K562 (cell line): Measurements from ENCODE around the gene ACADVL. TPM values are rescaled to one million over a fixed set of nuclear protein-coding genes. Genes with fewer than 3 reads are reported as not detected.
A peak's percentile ranks its signal among the peaks of the same experiment; 100 is the strongest.

ENCODE experiments used
- ATAC-seq: fragments of 200-7000 bp; cut with Tn5 transposase; 3 replicates; pipeline ENCODE4 v1.9.1; 2020; ENCODE audit warnings: moderate library complexity
- BruUV-seq: library from RNA; stranded (reverse); fragments of 400-500 nt; replicated peaks from 2 replicates; lab custom pipeline; 2021; lab: Mats Ljungman, UMichigan
- CTCF ChIA-PET: fragments of 300-600 bp; formaldehyde crosslinking; extraction: SDS; loops from one replicate; lab custom pipeline; 2021; ENCODE audit warnings: low intra/inter-chr PET ratio; lab: Yijun Ruan, JAX
- POLR2A ChIA-PET: fragments of 300-600, 350-650 bp; sonication (Branson Sonifier 250); formaldehyde crosslinking; extraction: SDS; loops from one replicate; lab custom pipeline; 2021; ENCODE audit warnings: antibody characterized with exemption, inconsistent platforms; lab: Yijun Ruan, JAX
- DNase-seq, 4 experiments: peaks; one replicate each; pipeline versions ENCODE4 v3.0.0 to v3.0.0-alpha.2; 2011 to 2018; ENCODE audit warnings: low spot score in 3 of 4, mixed read lengths in 3 of 4; ENCODE audit errors: extremely low read depth in 1 of 4
- FAIRE-seq: peaks from 2 replicates; lab custom pipeline; 2011; peaks lifted over from hg19 to GRCh38; lab: Jason Lieb, UNC
- H2AFZ ChIP-seq: 2 replicates; pipeline ENCODE4 v1.6.0; 2011; ENCODE audit warnings: low read depth, low read length, control low read depth, inconsistent platforms
- H3K27ac ChIP-seq: fragments of 200-600 bp; 3 replicates; pipeline ENCODE4 v1.8.0; 2011; ENCODE audit warnings: low read depth, mild to moderate bottlenecking, control low read depth, inconsistent platforms, low read length, moderate library complexity, mixed read lengths; ENCODE audit errors: extremely low read depth
- H3K27me3 ChIP-seq, 2 experiments: fragments of 300-600 bp in 1 of 2; 2 replicates in 1 of 2; 3 replicates in 1 of 2; pipeline versions ENCODE4 v1.6.0 to v1.8.0; 2011; ENCODE audit warnings: inconsistent platforms in 2 of 2, low read length in 2 of 2, mild to moderate bottlenecking in 1 of 2, mixed read lengths in 1 of 2, moderate library complexity in 1 of 2; ENCODE audit not compliant: control insufficient read depth in 2 of 2, insufficient read depth in 2 of 2
- H3K36me3 ChIP-seq: fragments of 300-600 bp; 3 replicates; pipeline ENCODE4 v1.8.0; 2011; ENCODE audit warnings: mild to moderate bottlenecking, low read length, inconsistent platforms; ENCODE audit not compliant: control insufficient read depth, insufficient read depth
- H3K4me1 ChIP-seq, 2 experiments: fragments of 200-600 bp in 1 of 2; replicated peaks in 1 of 2; 2 replicates in 1 of 2; 3 replicates in 1 of 2; pipeline versions ENCODE4 v1.5.1 to v1.8.0; 2011; ENCODE audit warnings: inconsistent platforms in 2 of 2, low read length in 2 of 2, mild to moderate bottlenecking in 1 of 2, mixed read lengths in 1 of 2, moderate library complexity in 1 of 2; ENCODE audit not compliant: control insufficient read depth in 2 of 2, insufficient read depth in 2 of 2
- H3K4me2 ChIP-seq: 2 replicates; pipeline ENCODE4 v1.6.1; 2011; ENCODE audit warnings: low read length, control low read depth, inconsistent platforms, mixed read lengths; ENCODE audit not compliant: insufficient read depth
- H3K4me3 ChIP-seq: fragments of 200-600 bp; sonication (generic), shearing (Covaris generic); 2 replicates; pipeline ENCODE4 v1.5.1; 2016; ENCODE audit warnings: control low read depth, inconsistent platforms
- H3K79me2 ChIP-seq: fragments of 200-600 bp; 3 replicates; pipeline ENCODE4 v1.8.0; 2011; ENCODE audit warnings: low read length, inconsistent platforms; ENCODE audit not compliant: control insufficient read depth, insufficient read depth
- H3K9ac ChIP-seq, 2 experiments: 2 replicates each; pipeline versions ENCODE4 v1.6.0 to v1.6.1; 2011; ENCODE audit warnings: low read depth in 2 of 2, low read length in 2 of 2, control low read depth in 1 of 2, inconsistent platforms in 1 of 2, mild to moderate bottlenecking in 1 of 2, mixed read lengths in 1 of 2; ENCODE audit not compliant: insufficient read depth in 1 of 2
- H3K9me1 ChIP-seq: one replicate; pipeline ENCODE4 v1.6.0; 2011; ENCODE audit warnings: inconsistent platforms, mild to moderate bottlenecking, low read length, moderate library complexity; ENCODE audit not compliant: control insufficient read depth, insufficient read depth
- H3K9me3 ChIP-seq: replicated peaks from 2 replicates; pipeline ENCODE4 v1.5.1; 2011; ENCODE audit warnings: low read depth, low read length, inconsistent platforms; ENCODE audit not compliant: control insufficient read depth, insufficient read depth
- H4K20me1 ChIP-seq: replicated peaks from 2 replicates; pipeline ENCODE4 v1.6.1; 2011; ENCODE audit warnings: low read length, inconsistent platforms, mixed read lengths; ENCODE audit not compliant: control insufficient read depth, insufficient read depth
- HIVEP1 ChIP-seq: fragments of 250-450 bp; sonication (Bioruptor Pico); IDR thresholded peaks from 2 replicates; pipeline ENCODE4 v1.4.0; 2020; ENCODE audit warnings: mild to moderate bottlenecking
- NR4A1 ChIP-seq, 2 experiments: fragments of 250-450 bp in 1 of 2; fragments of 450-650 bp in 1 of 2; sonication (Bioruptor Pico) in 1 of 2; IDR thresholded peaks; 2 replicates each; pipeline versions ENCODE4 v1.4.0 to v1.6.1; 2016 to 2020; ENCODE audit warnings: mild to moderate bottlenecking in 2 of 2, missing compliant biosample characterization in 1 of 2, missing genetic modification characterization in 1 of 2, moderate library complexity in 1 of 2
- TOE1 ChIP-seq, 2 experiments: fragments of 450-650 bp in 1 of 2; sonication (generic) in 1 of 2; formaldehyde crosslinking in 1 of 2; IDR thresholded peaks; 2 replicates each; pipeline versions ENCODE4 v1.7.1 to v1.8.0; 2016 to 2022; ENCODE audit warnings: borderline replicate concordance in 2 of 2, mild to moderate bottlenecking in 2 of 2, antibody characterized with exemption in 1 of 2, inconsistent platforms in 1 of 2, low read depth in 1 of 2, missing genetic modification reagents in 1 of 2, moderate library complexity in 1 of 2
- VEZF1 ChIP-seq: fragments of 200-800 bp; sonication (Bioruptor generic); IDR thresholded peaks from 2 replicates; pipeline ENCODE4 v1.6.1; 2017; ENCODE audit warnings: missing genetic modification characterization, missing compliant biosample characterization
- ZC3H8 ChIP-seq: fragments of 450-650 bp; IDR thresholded peaks from 2 replicates; pipeline ENCODE4 v1.6.1; 2017
- ZNF263 ChIP-seq: sonication (generic); formaldehyde crosslinking; IDR thresholded peaks from 2 replicates; pipeline ENCODE4 v1.8.0; 2022; ENCODE audit warnings: mild to moderate bottlenecking, missing genetic modification reagents, borderline replicate concordance
- ZNF407 ChIP-seq: fragments of 450-650 bp; IDR thresholded peaks from 2 replicates; pipeline ENCODE4 v1.6.1; 2016; ENCODE audit warnings: low read depth
- ZNF444 ChIP-seq: fragments of 250-450 bp; sonication (Bioruptor Pico); IDR thresholded peaks from 2 replicates; pipeline ENCODE4 v1.4.0; 2020; ENCODE audit warnings: mild to moderate bottlenecking, moderate library complexity
- ZNF589 ChIP-seq: fragments of 200-800 bp; sonication (Bioruptor generic); IDR thresholded peaks from 2 replicates; pipeline ENCODE4 v1.6.1; 2016; ENCODE audit warnings: low read depth, missing genetic modification characterization, missing compliant biosample characterization
- ZNF76 ChIP-seq: fragments of 250-450 bp; sonication (Bioruptor Pico); IDR thresholded peaks from 2 replicates; pipeline ENCODE4 v1.4.0; 2020; ENCODE audit warnings: mild to moderate bottlenecking, moderate library complexity, borderline replicate concordance
- WGBS: fragments of 100-300 bp; shearing (Covaris generic); methylation state at CpG from one replicate; pipeline ENCODE4 v1.1.6; 2016; ENCODE audit warnings: low coverage, mixed read lengths; ENCODE audit not compliant: insufficient coverage; ENCODE audit errors: missing lambda C conversion rate; 5-methylcytosine and 5-hydroxymethylcytosine counted together
- in situ Hi-C: fragments of 300-500 bp; cut with MboI; formaldehyde crosslinking; loops from 4 replicates; pipeline ENCODE4 v1.15.0; 2018; ENCODE audit warnings: inconsistent platforms, mixed read lengths
- intact Hi-C: fragments of 100-400 bp; cut with micrococcal nuclease; formaldehyde crosslinking; loops from 2 replicates; pipeline ENCODE4 v1.14.2; 2022
- polyA plus RNA-seq, 8 experiments: library from polyadenylated mRNA; depleted of rRNA in 4 of 8; stranded (reverse) in 5 of 8; unstranded in 3 of 8; fragments of >200 nt; fragmentation: Nextera tagmentation in 2 of 8; fragmentation: Illumina TruSeq in 1 of 8; extraction: Ambion mirVana in 2 of 8; extraction: Trizol in 1 of 8; gene quantifications; 2 replicates each; pipeline versions ENCODE4 v1.2.1 to v1.2.3, GENCODE V29; 2011 to 2014; ENCODE audit warnings: inconsistent platforms in 1 of 8, missing spikeins in 1 of 8
- total RNA-seq, 7 experiments: library from RNA; depleted of rRNA in 6 of 7; stranded (reverse); fragments of >200 nt in 6 of 7; fragmentation: Illumina TruSeq in 2 of 7; extraction: Trizol in 2 of 7; gene quantifications; 2 replicates each; pipeline versions ENCODE4 v1.2.1 to v1.2.3, GENCODE V29; 2011 to 2021; ENCODE audit warnings: low replicate concordance in 1 of 7

The ACADVL gene
- total and polyA plus RNA-seq, 9 of the 15 experiments (the other 6 are each of a cell fraction or from before 2014, with no cell fraction given): 25.5 to 449 (median 214) TPM

GRCh38 chr17:7217113-7217987 lies 2.4 kb upstream of the ACADVL start:
- no TSS peak for BruUV-seq
- Histone ChIP-seq H3K9ac (peak overlapping the region; percentile 30 to 99; a peak in 2 of 4 replicates), H3K36me3 (peaks cover 19% of the 10 kb centered on the region; the same call in 2 of the 3 replicates), H3K4me3 (peak overlapping the region; percentile 44), H3K27ac (peak overlapping the region; percentile 90; the same call in 2 of the 3 replicates), H3K4me2 (peak overlapping the region; percentile 73), H3K9me1 (peaks cover 6% of the 10 kb centered on the region), H2AFZ (peak overlapping the region; percentile 94), H3K4me1 (peaks cover 40 to 60% of the 10 kb centered on the region in 2 experiments), H3K79me2 (peaks cover 50% of the 10 kb centered on the region), H3K9me3 (no peaks in the 10 kb centered on the region), H4K20me1 (peaks cover 6% of the 10 kb centered on the region), H3K27me3 (no peaks in the 10 kb centered on the region)
- ChIA-PET CTCF (no interaction called here), POLR2A (interaction anchor here (0.6 kb wide), 2 partner anchors 135 to 180 kb away, joined by 3 read pairs; no protein-coding TSS in a partner anchor)
- in situ Hi-C loops (no loop called here), intact Hi-C loops (no loop called here)
- no peak for ATAC-seq
- WGBS: 6% methylated on average over 3 of the region's 32 CpGs
- FAIRE-seq: no peak
- peak; percentile 45 to 77 (median 56) for DNase-seq
- TF ChIP-seq ZNF407 (no peak), ZC3H8 (no peak), ZNF76 (CRISPR knock-in tag) (no peak), ZNF589 (CRISPR knock-in tag) (no peak), TOE1 (IDR thresholded peaks at IDR 0.05; ENCODE audit: borderline replicate concordance) (no peak), TOE1 (CRISPR knock-in tag; IDR thresholded peaks at IDR 0.05; ENCODE audit: borderline replicate concordance, low read depth) (no peak), VEZF1 (CRISPR knock-in tag) (peak; percentile 86), NR4A1 (CRISPR knock-in tag; IDR thresholded peaks at IDR 0.05) (no peak), NR4A1 (tag; IDR thresholded peaks at IDR 0.05) (no peak), ZNF263 (CRISPR knock-in tag) (peak; percentile 62), ZNF444 (CRISPR knock-in tag) (no peak), HIVEP1 (CRISPR knock-in tag) (no peak)
